ENCODE results near the gene TSPAN32.

DNA sequence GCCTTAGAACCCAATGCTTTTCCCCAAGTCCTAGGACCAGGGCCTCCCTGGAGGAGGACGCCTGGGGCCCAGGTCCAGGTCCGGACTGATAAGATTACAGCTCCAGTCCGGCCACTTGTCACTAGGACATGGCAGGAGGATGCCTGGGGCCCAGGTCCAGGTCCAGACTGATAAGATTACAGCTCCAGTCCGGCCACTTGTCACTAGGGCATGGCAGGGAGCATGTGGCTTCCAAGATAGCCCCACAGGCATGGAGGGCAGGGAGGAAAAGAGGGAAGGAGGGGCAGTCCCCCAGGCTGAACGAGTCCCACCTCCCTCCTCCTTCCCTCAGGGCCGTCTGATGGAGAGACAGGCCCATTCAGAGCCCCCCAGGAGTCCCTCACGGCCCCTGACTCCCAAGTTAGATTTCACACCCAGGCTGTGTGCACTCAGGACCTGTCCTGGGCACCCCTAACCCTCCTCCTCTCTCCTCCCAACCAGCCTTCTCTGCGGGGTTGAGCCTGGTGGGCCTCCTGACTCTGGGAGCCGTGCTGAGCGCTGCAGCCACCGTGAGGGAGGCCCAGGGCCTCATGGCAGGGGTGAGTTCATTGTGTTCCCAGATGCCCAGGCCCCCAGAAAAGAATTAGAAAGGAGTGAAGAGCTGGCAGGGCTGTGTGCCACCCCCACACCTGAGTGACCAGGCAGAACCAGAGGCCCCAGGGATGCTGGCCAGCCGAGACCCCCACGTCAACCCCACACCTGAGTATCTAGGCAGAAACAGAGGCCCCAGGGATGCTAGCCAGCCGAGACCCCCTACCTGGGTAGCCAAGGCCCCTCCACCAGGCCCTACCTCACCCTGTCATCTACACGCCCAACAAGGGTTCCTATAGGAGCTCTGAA, 2.1 kb downstream of the TSPAN32 start:
- no peak for TF ChIP-seq POLR2AphosphoS5 (IDR thresholded peaks at IDR 0.05; ENCODE audit: low read depth, low read length)
- no peak for TF ChIP-seq POLR2A (IDR thresholded peaks at IDR 0.05; ENCODE audit: low read depth, low read length)
